Vagina (tissue), 2 donors: ENCODE data around the gene SLC22A31.

Experiments
- POLR2A ChIP-seq, 2 donors: fragments of 450-650 bp; IDR thresholded peaks; one replicate each; pipeline ENCODE4 v1.6.1; 2017; ENCODE audit warnings: antibody characterized with exemption in 2 of 2, mild to moderate bottlenecking in 2 of 2, moderate library complexity in 2 of 2
- POLR2AphosphoS5 ChIP-seq, 2 donors: sonication (generic); formaldehyde crosslinking; IDR thresholded peaks; one replicate each; pipeline ENCODE4 v1.9.0; 2017; ENCODE audit warnings: antibody characterized with exemption in 2 of 2, mild to moderate bottlenecking in 2 of 2, low read depth in 1 of 2; ENCODE audit not compliant: insufficient read depth in 1 of 2
- TF ChIP-seq, protein P1 (sequence below), 3 experiments: fragments of 450-650 bp in 2 of 3; fragments of 200-600 bp in 1 of 3; sonication (generic) in 1 of 3; IDR thresholded peaks; one replicate each; pipeline ENCODE4 v1.5.1; 2017 to 2019; ENCODE audit warnings: antibody characterized with exemption in 3 of 3, mild to moderate bottlenecking in 2 of 3, moderate library complexity in 2 of 3

- TF ChIP-seq, protein P1, sequence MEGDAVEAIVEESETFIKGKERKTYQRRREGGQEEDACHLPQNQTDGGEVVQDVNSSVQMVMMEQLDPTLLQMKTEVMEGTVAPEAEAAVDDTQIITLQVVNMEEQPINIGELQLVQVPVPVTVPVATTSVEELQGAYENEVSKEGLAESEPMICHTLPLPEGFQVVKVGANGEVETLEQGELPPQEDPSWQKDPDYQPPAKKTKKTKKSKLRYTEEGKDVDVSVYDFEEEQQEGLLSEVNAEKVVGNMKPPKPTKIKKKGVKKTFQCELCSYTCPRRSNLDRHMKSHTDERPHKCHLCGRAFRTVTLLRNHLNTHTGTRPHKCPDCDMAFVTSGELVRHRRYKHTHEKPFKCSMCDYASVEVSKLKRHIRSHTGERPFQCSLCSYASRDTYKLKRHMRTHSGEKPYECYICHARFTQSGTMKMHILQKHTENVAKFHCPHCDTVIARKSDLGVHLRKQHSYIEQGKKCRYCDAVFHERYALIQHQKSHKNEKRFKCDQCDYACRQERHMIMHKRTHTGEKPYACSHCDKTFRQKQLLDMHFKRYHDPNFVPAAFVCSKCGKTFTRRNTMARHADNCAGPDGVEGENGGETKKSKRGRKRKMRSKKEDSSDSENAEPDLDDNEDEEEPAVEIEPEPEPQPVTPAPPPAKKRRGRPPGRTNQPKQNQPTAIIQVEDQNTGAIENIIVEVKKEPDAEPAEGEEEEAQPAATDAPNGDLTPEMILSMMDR (IDR thresholded peaks at IDR 0.05): no peak
- no peak for TF ChIP-seq POLR2A (IDR thresholded peaks at IDR 0.05)
- TF ChIP-seq POLR2AphosphoS5 (IDR thresholded peaks at IDR 0.05; ENCODE audit: insufficient read depth in 1 of 2, low read depth in 1 of 2): no peak
Observed at GRCh38 chr16:89187032-89187769, 13.1 kb downstream of the SLC22A31 start.
